B cell (primary cell): Measurements from ENCODE around the gene HES7. TPM values are rescaled to one million over a fixed set of nuclear protein-coding genes. Genes with fewer than 3 reads are reported as not detected.

Experiments used
- ATAC-seq: fragments of 200-7000 bp; cut with Tn5 transposase; one replicate; pipeline ENCODE4 v1.10.0; 2021; ENCODE audit warnings: low read depth, mild to moderate bottlenecking, moderate number of reproducible peaks, moderate library complexity
- CTCF ChIA-PET: fragments of 350-600 bp; sonication (Branson Sonifier 250); formaldehyde crosslinking; loops from one replicate; lab custom pipeline; 2021; ENCODE audit warnings: antibody characterized with exemption, inconsistent platforms; lab: Charles Lee
- POLR2A ChIA-PET: fragments of 350-600 bp; sonication (Branson Sonifier 250); formaldehyde crosslinking; loops from one replicate; lab custom pipeline; 2021; ENCODE audit warnings: antibody characterized with exemption; lab: Charles Lee
- DNase-seq: peaks from one replicate; pipeline ENCODE4 v3.0.0; 2013
- H2AFZ ChIP-seq: 2 replicates; pipeline ENCODE4 v1.6.1; 2012; ENCODE audit warnings: mild to moderate bottlenecking, low read depth, low read length; ENCODE audit not compliant: insufficient read depth, poor library complexity, severe bottlenecking
- H3K27ac ChIP-seq, 2 donors: 1 replicate in 1 of 2; 2 replicates in 1 of 2; pipeline ENCODE4 v1.5.1; 2012 to 2013; ENCODE audit warnings: low read length in 2 of 2, mild to moderate bottlenecking in 2 of 2, moderate library complexity in 1 of 2
- H3K27me3 ChIP-seq, 4 experiments: fragments of 200-600 bp in 1 of 4; sonication (generic) in 1 of 4; replicated peaks in 1 of 4; 1 replicate in 2 of 4; 2 replicates in 2 of 4; pipeline versions ENCODE4 v1.6.1 to v1.7.0; 2013 to 2016; ENCODE audit warnings: low read length in 3 of 4, mild to moderate bottlenecking in 2 of 4, mixed read lengths in 1 of 4, moderate library complexity in 1 of 4; ENCODE audit not compliant: insufficient read depth in 4 of 4, control insufficient read depth in 3 of 4; ENCODE audit errors: control extremely low read depth in 1 of 4
- H3K36me3 ChIP-seq, 2 experiments: replicated peaks in 1 of 2; 1 replicate in 1 of 2; 2 replicates in 1 of 2; pipeline versions ENCODE4 v1.6.1 to v1.7.1; 2013; ENCODE audit warnings: low read length in 1 of 2; ENCODE audit not compliant: insufficient read depth in 2 of 2, control insufficient read depth in 1 of 2; ENCODE audit errors: control extremely low read depth in 1 of 2, extremely low read depth in 1 of 2
- H3K4me1 ChIP-seq, 2 donors: fragments of 200-600 bp in 1 of 2; sonication (generic) in 1 of 2; 1 replicate in 1 of 2; 2 replicates in 1 of 2; pipeline versions ENCODE4 v1.5.1 to v1.6.1; 2013 to 2017; ENCODE audit warnings: low read length in 2 of 2; ENCODE audit not compliant: control insufficient read depth in 2 of 2, insufficient read depth in 2 of 2
- H3K4me2 ChIP-seq: replicated peaks from 2 replicates; pipeline ENCODE3; 2012; ENCODE audit warnings: mild to moderate bottlenecking, low read depth, low read length; ENCODE audit not compliant: poor library complexity, severe bottlenecking
- H3K4me3 ChIP-seq, 5 experiments: fragments of 200-600 bp in 1 of 5; sonication (generic) in 1 of 5; 1 replicate in 3 of 5; 2 replicates in 2 of 5; pipeline versions ENCODE4 v1.5.1 to v1.7.0; 2011 to 2016; ENCODE audit warnings: low read length in 4 of 5, mild to moderate bottlenecking in 4 of 5, low read depth in 2 of 5, control low read depth in 1 of 5, moderate library complexity in 1 of 5; ENCODE audit not compliant: insufficient read depth in 1 of 5; ENCODE audit errors: control extremely low read depth in 1 of 5, extremely low read depth in 1 of 5
- H3K79me2 ChIP-seq: fragments of 200-600 bp; sonication (generic); one replicate; pipeline ENCODE4 v1.6.0; 2016; ENCODE audit warnings: low read length; ENCODE audit not compliant: control insufficient read depth, insufficient read depth
- H3K9ac ChIP-seq: fragments of 200-600 bp; sonication (generic); 2 replicates; pipeline ENCODE4 v1.6.1; 2017; ENCODE audit warnings: mild to moderate bottlenecking, low read length, moderate library complexity
- H3K9me3 ChIP-seq, 3 donors: one replicate each; pipeline versions ENCODE4 v1.6.1 to v1.7.1; 2013; ENCODE audit warnings: low read length in 2 of 3; ENCODE audit not compliant: control insufficient read depth in 2 of 3, insufficient read depth in 1 of 3; ENCODE audit errors: control extremely low read depth in 1 of 3
- H4K20me1 ChIP-seq: 2 replicates; pipeline ENCODE4 v1.6.0; 2012; ENCODE audit warnings: mild to moderate bottlenecking, low read length; ENCODE audit not compliant: insufficient read depth, control insufficient read depth, poor library complexity, severe bottlenecking
- H3K27ac Mint-ChIP-seq: one replicate; pipeline ENCODE4 v1.8.0; 2021; ENCODE audit warnings: mixed read lengths
- H3K27me3 Mint-ChIP-seq: one replicate; pipeline ENCODE4 v1.8.0; 2021; ENCODE audit warnings: mixed read lengths
- H3K4me1 Mint-ChIP-seq: one replicate; pipeline ENCODE4 v1.8.0; 2021; ENCODE audit warnings: mixed read lengths
- H3K4me3 Mint-ChIP-seq: one replicate; pipeline ENCODE4 v1.8.0; 2021; ENCODE audit warnings: mixed read lengths
- H3K9me3 Mint-ChIP-seq: one replicate; pipeline ENCODE4 v1.8.0; 2022; ENCODE audit warnings: mixed read lengths; ENCODE audit not compliant: insufficient read depth
- EZH2 ChIP-seq: IDR thresholded peaks from 2 replicates; pipeline ENCODE4 v1.6.1; 2012; ENCODE audit warnings: borderline replicate concordance, low read depth, mild to moderate bottlenecking, moderate library complexity, low read length; ENCODE audit not compliant: insufficient read depth, poor library complexity, severe bottlenecking
- WGBS: methylation state at CpG from one replicate; pipeline ENCODE4 v1.1.5; 2013; ENCODE audit warnings: missing lambda C conversion rate; ENCODE audit not compliant: insufficient coverage; 5-methylcytosine and 5-hydroxymethylcytosine counted together
- intact Hi-C: fragments of 100-400 bp; cut with micrococcal nuclease; formaldehyde crosslinking; loops from one replicate; pipeline ENCODE4 v1.10.0; 2022
- polyA plus RNA-seq: library from polyadenylated mRNA; depleted of rRNA; stranded (reverse); fragments of >200 nt; gene quantifications from 2 replicates; pipeline ENCODE4 v1.2.3, GENCODE V29; 2012
- total RNA-seq, 2 donors: library from RNA; stranded (reverse); fragments of 120-200 nt in 1 of 2; gene quantifications; 1 replicate in 1 of 2; 2 replicates in 1 of 2; pipeline versions ENCODE4 v1.2.3 to v1.2.4, GENCODE V29; 2013 to 2022
- TF ChIP-seq, protein P1 (sequence below): fragments of 200-600 bp; IDR thresholded peaks from one replicate; pipeline ENCODE4 v1.8.0; 2022; ENCODE audit warnings: antibody characterized with exemption, mild to moderate bottlenecking

The HES7 gene
- total and polyA plus RNA-seq, 2 donors (not counting 1 experiment from before 2014, with no cell fraction given), result 0.34 TPM; not detected in 1

DNA sequence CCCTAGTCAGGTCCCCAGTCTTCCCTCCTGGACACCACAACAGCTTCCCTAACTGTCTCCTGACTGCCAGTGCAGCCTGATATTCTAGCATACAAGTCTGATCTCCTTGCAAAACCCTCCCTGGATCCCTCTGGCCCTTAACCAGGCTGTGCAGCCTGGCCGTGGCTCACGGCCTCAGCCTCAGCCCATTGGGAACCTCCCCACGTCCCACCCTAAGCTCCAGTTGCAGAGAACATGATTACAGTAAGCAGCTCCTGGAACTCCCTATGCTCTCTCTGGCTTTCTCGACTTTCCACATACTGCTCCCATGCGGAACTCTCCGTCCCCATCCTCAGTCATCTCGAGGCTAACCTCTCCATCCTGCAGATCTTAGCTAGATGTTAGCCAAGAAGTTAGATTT, 49.4 kb downstream of the HES7 start:
- DNase-seq (peak; percentile 30), ATAC-seq (no peak)
- Histone ChIP-seq H3K4me2 (no peak overlapping the region), H3K79me2 (no peaks in the 10 kb centered on the region), H3K27ac (no peak overlapping the region), H3K36me3 (no peaks in the 10 kb centered on the region), H3K9me3 (peaks cover 0 to 19% (median 0%) of the 10 kb centered on the region in 3 donors), H2AFZ (no peak overlapping the region), H3K4me1 (peaks cover 31 to 34% of the 10 kb centered on the region in 2 donors), H3K27me3 (peaks cover 0 to 57% (median 39%) of the 10 kb centered on the region in 4 experiments), H3K9ac (no peak overlapping the region), H3K4me3 (no peak overlapping the region), H4K20me1 (no peaks in the 10 kb centered on the region)
- CTCF ChIA-PET, result interaction anchor here (0.6 to 11.5 kb wide), 25 partner anchors 8 to 447 kb away, joined by 3 to 360 read pairs (median 6); partner anchors contain the start of genes ALOX12B, ALOXE3, CNTROB and GUCY2D
- H3K4me3 Mint-ChIP-seq, result peak overlapping the region; percentile 14
- intact Hi-C loops, result no loop called here
- H3K9me3 Mint-ChIP-seq, result no peaks in the 10 kb centered on the region
- peaks cover 46% of the 10 kb centered on the region for H3K27me3 Mint-ChIP-seq
- WGBS, result 81% methylated on average over 7 of the region's 7 CpGs
- TF ChIP-seq, protein P1, sequence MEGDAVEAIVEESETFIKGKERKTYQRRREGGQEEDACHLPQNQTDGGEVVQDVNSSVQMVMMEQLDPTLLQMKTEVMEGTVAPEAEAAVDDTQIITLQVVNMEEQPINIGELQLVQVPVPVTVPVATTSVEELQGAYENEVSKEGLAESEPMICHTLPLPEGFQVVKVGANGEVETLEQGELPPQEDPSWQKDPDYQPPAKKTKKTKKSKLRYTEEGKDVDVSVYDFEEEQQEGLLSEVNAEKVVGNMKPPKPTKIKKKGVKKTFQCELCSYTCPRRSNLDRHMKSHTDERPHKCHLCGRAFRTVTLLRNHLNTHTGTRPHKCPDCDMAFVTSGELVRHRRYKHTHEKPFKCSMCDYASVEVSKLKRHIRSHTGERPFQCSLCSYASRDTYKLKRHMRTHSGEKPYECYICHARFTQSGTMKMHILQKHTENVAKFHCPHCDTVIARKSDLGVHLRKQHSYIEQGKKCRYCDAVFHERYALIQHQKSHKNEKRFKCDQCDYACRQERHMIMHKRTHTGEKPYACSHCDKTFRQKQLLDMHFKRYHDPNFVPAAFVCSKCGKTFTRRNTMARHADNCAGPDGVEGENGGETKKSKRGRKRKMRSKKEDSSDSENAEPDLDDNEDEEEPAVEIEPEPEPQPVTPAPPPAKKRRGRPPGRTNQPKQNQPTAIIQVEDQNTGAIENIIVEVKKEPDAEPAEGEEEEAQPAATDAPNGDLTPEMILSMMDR, result no peak
- TF ChIP-seq EZH2, result no peak
- peaks cover 29% of the 10 kb centered on the region for H3K4me1 Mint-ChIP-seq
- POLR2A ChIA-PET, result interaction anchor here (0.6 to 1.1 kb wide), 2 partner anchors 127 to 221 kb away, joined by 4 read pairs; partner anchors contain the start of gene SLC25A35
- H3K27ac Mint-ChIP-seq, result peak overlapping the region; percentile 64
